Erythroblast (primary cell): ENCODE results near the gene CPB1.

ENCODE experiments used
- GATA1 ChIP-seq: IDR thresholded peaks from 2 replicates; pipeline ENCODE4 v1.6.1; 2011; ENCODE audit warnings: low read depth, mild to moderate bottlenecking, control low read depth, low read length, moderate library complexity
- POLR2A ChIP-seq: IDR thresholded peaks from 2 replicates; pipeline ENCODE4 v1.6.1; 2011; ENCODE audit warnings: mild to moderate bottlenecking, low read length

DNA sequence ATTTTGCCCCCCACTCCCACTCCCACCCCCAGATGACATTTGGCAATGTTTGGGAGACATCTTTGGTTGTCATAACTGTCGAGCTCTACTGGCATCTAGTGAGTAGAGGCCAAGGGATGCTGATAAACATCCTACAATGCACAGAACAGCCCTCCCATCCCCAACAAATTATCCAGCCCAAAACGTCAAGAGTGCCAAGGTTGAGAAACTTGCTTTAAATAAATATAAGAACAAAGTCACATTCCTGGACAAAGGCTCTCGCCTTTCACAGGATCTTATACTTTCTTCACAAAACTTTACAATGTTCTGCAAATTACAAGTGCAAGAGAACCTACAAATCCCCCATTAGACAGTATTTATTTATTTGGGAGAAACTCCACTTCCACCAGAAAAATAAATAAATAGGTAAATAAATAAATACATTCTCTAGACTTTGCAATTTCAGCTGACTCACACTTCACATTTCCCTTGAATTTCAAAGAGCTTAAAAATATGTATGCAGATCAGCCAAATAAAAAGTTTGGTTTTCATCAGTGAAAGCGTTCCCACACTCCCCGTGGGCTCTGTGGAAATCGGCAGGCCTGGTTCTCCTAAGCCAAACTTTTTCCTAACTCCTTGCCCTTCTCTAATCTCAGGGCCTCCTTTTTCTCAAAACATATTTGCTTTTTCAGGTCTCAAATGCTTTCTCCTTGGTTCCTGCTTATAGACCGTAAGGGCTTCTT, 24.8 kb downstream of the CPB1 start:
- TF ChIP-seq POLR2A, result no peak
- TF ChIP-seq GATA1, result no peak
